HEK293 (cell line): ENCODE data around the gene PRKAG2.

Experiments used
- CTCF ChIA-PET: fragments of 350-600 bp; formaldehyde crosslinking; extraction: SDS; loops from one replicate; lab custom pipeline; 2021; ENCODE audit warnings: antibody characterized with exemption; lab: Yijun Ruan, JAX
- POLR2A ChIA-PET: fragments of 300-600 bp; formaldehyde crosslinking; extraction: SDS; loops from one replicate; lab custom pipeline; 2020; ENCODE audit warnings: antibody characterized with exemption, inconsistent platforms; lab: Yijun Ruan, JAX
- H3K27ac ChIP-seq: fragments of 200-500 bp; sonication (Bioruptor generic); 2 replicates; pipeline ENCODE4 v1.5.1; 2014; ENCODE audit warnings: low read depth, low read length, control low read depth, inconsistent platforms; ENCODE audit errors: extremely low read depth
- H3K36me3 ChIP-seq, 2 experiments: fragments of 200-500 bp in 1 of 2; sonication (Bioruptor generic) in 1 of 2; 1 replicate in 1 of 2; 2 replicates in 1 of 2; pipeline ENCODE4 v1.5.1; 2014 to 2017; ENCODE audit warnings: inconsistent platforms in 2 of 2, low read length in 2 of 2; ENCODE audit not compliant: control insufficient read depth in 2 of 2, insufficient read depth in 1 of 2
- H3K4me1 ChIP-seq: fragments of 200-500 bp; sonication (Bioruptor generic); 2 replicates; pipeline ENCODE4 v1.5.1; 2014; ENCODE audit warnings: mild to moderate bottlenecking, low read length, inconsistent platforms; ENCODE audit not compliant: control insufficient read depth, insufficient read depth
- H3K4me3 ChIP-seq: 2 replicates; pipeline ENCODE4 v1.5.1; 2011; ENCODE audit warnings: low read depth, mild to moderate bottlenecking, control low read depth, low read length, moderate library complexity
- H3K9me3 ChIP-seq: fragments of 200-500 bp; sonication (Bioruptor generic); 2 replicates; pipeline ENCODE4 v1.5.1; 2014; ENCODE audit warnings: low read depth, low read length, inconsistent platforms; ENCODE audit not compliant: control insufficient read depth, insufficient read depth
- GLIS1 ChIP-seq: fragments of 450-650 bp; formaldehyde crosslinking; IDR thresholded peaks from 2 replicates; pipeline ENCODE4 v1.5.1; 2016; ENCODE audit warnings: missing biosample characterization, missing genetic modification characterization
- HOXC10 ChIP-seq: sonication (generic); formaldehyde crosslinking; IDR thresholded peaks from 2 replicates; pipeline ENCODE4 v1.8.1; 2023; ENCODE audit warnings: mild to moderate bottlenecking, missing genetic modification reagents
- IKZF3 ChIP-seq: fragments of 450-650 bp; IDR thresholded peaks from 2 replicates; pipeline ENCODE4 v1.5.0; 2018; ENCODE audit warnings: missing biosample characterization, mild to moderate bottlenecking, missing genetic modification characterization, moderate library complexity
- KLF8 ChIP-seq: fragments of 450-650 bp; formaldehyde crosslinking; IDR thresholded peaks from 2 replicates; pipeline ENCODE4 v1.5.1; 2016; ENCODE audit warnings: missing biosample characterization, missing genetic modification characterization
- MEIS1 ChIP-seq: sonication (generic); formaldehyde crosslinking; IDR thresholded peaks from 2 replicates; pipeline ENCODE4 v1.8.1; 2022; ENCODE audit warnings: missing genetic modification reagents, mild to moderate bottlenecking, borderline replicate concordance
- PRDM1 ChIP-seq: fragments of 450-650 bp; formaldehyde crosslinking; IDR thresholded peaks from 2 replicates; pipeline ENCODE4; 2016; ENCODE audit warnings: missing biosample characterization, missing genetic modification characterization
- REPIN1 ChIP-seq: fragments of 450-650 bp; formaldehyde crosslinking; IDR thresholded peaks from 2 replicates; pipeline ENCODE4 v1.5.1; 2017; ENCODE audit warnings: missing biosample characterization, missing genetic modification characterization, low read depth
- SCRT2 ChIP-seq: fragments of 450-650 bp; formaldehyde crosslinking; IDR thresholded peaks from 2 replicates; pipeline ENCODE4 v1.5.1; 2016; ENCODE audit warnings: missing biosample characterization, missing genetic modification characterization
- SP7 ChIP-seq: fragments of 450-650 bp; formaldehyde crosslinking; IDR thresholded peaks from 2 replicates; pipeline ENCODE4 v1.5.1; 2016; ENCODE audit warnings: missing biosample characterization, missing genetic modification characterization
- ZBTB48 ChIP-seq: fragments of 450-650 bp; formaldehyde crosslinking; IDR thresholded peaks from 2 replicates; pipeline ENCODE4 v1.5.1; 2016; ENCODE audit warnings: missing biosample characterization, missing genetic modification characterization
- ZFHX2 ChIP-seq: fragments of 450-650 bp; formaldehyde crosslinking; conservative IDR thresholded peaks from 2 replicates; pipeline ENCODE4 v1.5.1; 2016; ENCODE audit warnings: missing biosample characterization, missing genetic modification characterization
- ZNF132 ChIP-seq: fragments of 450-650 bp; formaldehyde crosslinking; IDR thresholded peaks from 2 replicates; pipeline ENCODE4 v1.5.1; 2017; ENCODE audit warnings: missing biosample characterization, missing genetic modification characterization, borderline replicate concordance
- ZNF19 ChIP-seq: fragments of 450-650 bp; formaldehyde crosslinking; IDR thresholded peaks from 2 replicates; pipeline ENCODE4; 2016; ENCODE audit warnings: missing biosample characterization, missing genetic modification characterization, low read depth
- ZNF202 ChIP-seq: fragments of 450-650 bp; formaldehyde crosslinking; IDR thresholded peaks from 2 replicates; pipeline ENCODE4 v1.5.1; 2016; ENCODE audit warnings: missing biosample characterization, missing genetic modification characterization, borderline replicate concordance
- ZNF24 ChIP-seq: fragments of 450-650 bp; formaldehyde crosslinking; IDR thresholded peaks from 2 replicates; pipeline ENCODE4 v1.5.1; 2016; ENCODE audit warnings: missing biosample characterization, missing genetic modification characterization
- ZNF274 ChIP-seq, 2 experiments: fragments of 200-500 bp in 1 of 2; fragments of 450-650 bp in 1 of 2; sonication (Bioruptor generic) in 1 of 2; formaldehyde crosslinking in 1 of 2; IDR thresholded peaks; 2 replicates each; pipeline versions ENCODE4 v1.5.1 to v1.6.1; 2014 to 2016; ENCODE audit warnings: borderline replicate concordance in 1 of 2, inconsistent platforms in 1 of 2, low read length in 1 of 2, missing biosample characterization in 1 of 2, missing genetic modification characterization in 1 of 2
- ZNF354C ChIP-seq: fragments of 450-650 bp; formaldehyde crosslinking; IDR thresholded peaks from 2 replicates; pipeline ENCODE4 v1.5.1; 2016; ENCODE audit warnings: missing biosample characterization, missing genetic modification characterization, low read depth, borderline replicate concordance
- ZNF776 ChIP-seq: fragments of 450-650 bp; formaldehyde crosslinking; IDR thresholded peaks from 2 replicates; pipeline ENCODE4 v1.5.0; 2017; ENCODE audit warnings: missing biosample characterization, missing genetic modification characterization, borderline replicate concordance
- ZNF777 ChIP-seq: fragments of 450-650 bp; formaldehyde crosslinking; IDR thresholded peaks from 2 replicates; pipeline ENCODE4 v1.5.1; 2017; ENCODE audit warnings: missing biosample characterization, missing genetic modification characterization, borderline replicate concordance
- ZNF792 ChIP-seq: fragments of 450-650 bp; formaldehyde crosslinking; IDR thresholded peaks from 2 replicates; pipeline ENCODE4 v1.5.1; 2016; ENCODE audit warnings: missing biosample characterization, missing genetic modification characterization
- TF ChIP-seq, protein P1 (sequence below): fragments of 450-650 bp; formaldehyde crosslinking; IDR thresholded peaks from 2 replicates; pipeline ENCODE4 v1.5.1; 2016; ENCODE audit warnings: missing biosample characterization, missing genetic modification characterization
- TF ChIP-seq, protein P2 (sequence below): fragments of 450-650 bp; formaldehyde crosslinking; IDR thresholded peaks from 2 replicates; pipeline ENCODE4 v1.5.1; 2016; ENCODE audit warnings: missing biosample characterization, missing genetic modification characterization
- TF ChIP-seq, protein P3 (sequence below): fragments of 450-650 bp; formaldehyde crosslinking; IDR thresholded peaks from 2 replicates; pipeline ENCODE4 v1.5.1; 2016; ENCODE audit warnings: missing biosample characterization, missing genetic modification characterization
- TF ChIP-seq, protein P4 (sequence below): fragments of 450-650 bp; formaldehyde crosslinking; IDR thresholded peaks from 2 replicates; pipeline ENCODE4 v1.5.1; 2016; ENCODE audit warnings: missing biosample characterization, missing genetic modification characterization
- TF ChIP-seq, protein P5 (sequence below): fragments of 450-650 bp; formaldehyde crosslinking; IDR thresholded peaks from 2 replicates; pipeline ENCODE4 v1.5.1; 2016; ENCODE audit warnings: missing biosample characterization, missing genetic modification characterization

Gene PRKAG2

DNA sequence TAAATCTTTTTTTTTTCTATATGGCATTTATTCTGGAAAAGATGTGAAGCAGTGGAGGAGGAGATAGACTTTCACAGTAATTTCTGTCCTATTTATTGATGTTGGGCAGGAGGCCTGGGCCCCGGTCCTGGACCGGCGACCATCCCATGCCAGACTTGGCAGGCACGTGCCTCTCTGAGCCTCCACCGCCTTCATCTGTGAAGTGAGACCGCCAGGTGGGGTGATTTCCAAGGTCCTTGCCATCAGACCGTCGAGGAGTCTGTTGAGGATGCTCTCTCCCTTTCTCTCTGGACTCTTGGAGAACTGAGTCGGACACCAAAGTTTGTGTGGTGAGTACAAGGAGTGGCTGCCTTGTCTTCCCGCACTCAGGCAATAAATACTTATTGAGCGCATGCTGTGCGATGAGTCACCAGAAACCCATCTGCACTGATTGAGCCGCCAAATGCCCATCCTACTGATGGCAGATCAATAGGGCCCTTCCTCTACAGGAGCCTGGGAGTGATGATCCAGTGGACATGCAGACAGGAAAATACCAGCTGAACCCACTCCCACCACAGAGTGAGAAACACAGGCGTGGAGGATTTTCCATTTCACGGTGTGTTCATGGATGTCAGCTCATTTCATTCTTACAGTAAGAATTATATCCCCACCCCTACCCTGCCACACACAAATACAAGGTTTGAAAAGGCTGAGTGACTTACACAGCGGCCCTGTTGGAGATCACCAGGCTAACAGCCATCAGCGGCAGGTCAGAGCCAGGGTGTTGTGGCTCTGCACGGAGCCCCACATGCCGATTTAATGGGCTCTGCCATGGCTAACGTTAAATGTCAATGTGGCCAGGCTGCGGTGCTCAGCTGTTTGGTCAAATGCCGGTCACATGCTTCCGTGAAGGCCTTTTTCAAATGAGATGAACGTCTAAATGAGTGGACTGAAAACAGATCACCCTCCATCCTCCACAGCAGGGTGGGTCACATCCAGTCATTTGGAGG lies 11.5 kb upstream of the PRKAG2 start (continued):
- TF ChIP-seq, protein P1, sequence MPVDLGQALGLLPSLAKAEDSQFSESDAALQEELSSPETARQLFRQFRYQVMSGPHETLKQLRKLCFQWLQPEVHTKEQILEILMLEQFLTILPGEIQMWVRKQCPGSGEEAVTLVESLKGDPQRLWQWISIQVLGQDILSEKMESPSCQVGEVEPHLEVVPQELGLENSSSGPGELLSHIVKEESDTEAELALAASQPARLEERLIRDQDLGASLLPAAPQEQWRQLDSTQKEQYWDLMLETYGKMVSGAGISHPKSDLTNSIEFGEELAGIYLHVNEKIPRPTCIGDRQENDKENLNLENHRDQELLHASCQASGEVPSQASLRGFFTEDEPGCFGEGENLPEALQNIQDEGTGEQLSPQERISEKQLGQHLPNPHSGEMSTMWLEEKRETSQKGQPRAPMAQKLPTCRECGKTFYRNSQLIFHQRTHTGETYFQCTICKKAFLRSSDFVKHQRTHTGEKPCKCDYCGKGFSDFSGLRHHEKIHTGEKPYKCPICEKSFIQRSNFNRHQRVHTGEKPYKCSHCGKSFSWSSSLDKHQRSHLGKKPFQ (tag by site-specific recombination), result no peak
- TF ChIP-seq SP7 (tag by site-specific recombination) (peak; percentile 29; the same call in 1 of the 2 replicates), ZFHX2 (no peak), PRDM1 (tag by site-specific recombination) (no peak), GLIS1 (tag by site-specific recombination) (no peak), HOXC10 (CRISPR knock-in tag) (no peak), ZNF19 (tag by site-specific recombination) (no peak), IKZF3 (tag by site-specific recombination) (no peak), ZBTB48 (tag by site-specific recombination) (no peak), ZNF24 (tag by site-specific recombination) (0 out of 2 replicates have a peak, but pooled peaks have one; percentile 22), ZNF776 (tag by site-specific recombination) (no peak), KLF8 (tag by site-specific recombination) (peak; percentile 32; the same call in 1 of the 2 replicates)
- TF ChIP-seq, protein P2, sequence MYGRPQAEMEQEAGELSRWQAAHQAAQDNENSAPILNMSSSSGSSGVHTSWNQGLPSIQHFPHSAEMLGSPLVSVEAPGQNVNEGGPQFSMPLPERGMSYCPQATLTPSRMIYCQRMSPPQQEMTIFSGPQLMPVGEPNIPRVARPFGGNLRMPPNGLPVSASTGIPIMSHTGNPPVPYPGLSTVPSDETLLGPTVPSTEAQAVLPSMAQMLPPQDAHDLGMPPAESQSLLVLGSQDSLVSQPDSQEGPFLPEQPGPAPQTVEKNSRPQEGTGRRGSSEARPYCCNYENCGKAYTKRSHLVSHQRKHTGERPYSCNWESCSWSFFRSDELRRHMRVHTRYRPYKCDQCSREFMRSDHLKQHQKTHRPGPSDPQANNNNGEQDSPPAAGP, result peak; percentile 68; the same call in 1 of the 2 replicates
- TF ChIP-seq, protein P3, sequence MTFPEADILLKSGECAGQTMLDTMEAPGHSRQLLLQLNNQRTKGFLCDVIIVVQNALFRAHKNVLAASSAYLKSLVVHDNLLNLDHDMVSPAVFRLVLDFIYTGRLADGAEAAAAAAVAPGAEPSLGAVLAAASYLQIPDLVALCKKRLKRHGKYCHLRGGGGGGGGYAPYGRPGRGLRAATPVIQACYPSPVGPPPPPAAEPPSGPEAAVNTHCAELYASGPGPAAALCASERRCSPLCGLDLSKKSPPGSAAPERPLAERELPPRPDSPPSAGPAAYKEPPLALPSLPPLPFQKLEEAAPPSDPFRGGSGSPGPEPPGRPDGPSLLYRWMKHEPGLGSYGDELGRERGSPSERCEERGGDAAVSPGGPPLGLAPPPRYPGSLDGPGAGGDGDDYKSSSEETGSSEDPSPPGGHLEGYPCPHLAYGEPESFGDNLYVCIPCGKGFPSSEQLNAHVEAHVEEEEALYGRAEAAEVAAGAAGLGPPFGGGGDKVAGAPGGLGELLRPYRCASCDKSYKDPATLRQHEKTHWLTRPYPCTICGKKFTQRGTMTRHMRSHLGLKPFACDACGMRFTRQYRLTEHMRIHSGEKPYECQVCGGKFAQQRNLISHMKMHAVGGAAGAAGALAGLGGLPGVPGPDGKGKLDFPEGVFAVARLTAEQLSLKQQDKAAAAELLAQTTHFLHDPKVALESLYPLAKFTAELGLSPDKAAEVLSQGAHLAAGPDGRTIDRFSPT, result 0 out of 2 replicates have a peak, but pooled peaks have one; percentile 41

DNA sequence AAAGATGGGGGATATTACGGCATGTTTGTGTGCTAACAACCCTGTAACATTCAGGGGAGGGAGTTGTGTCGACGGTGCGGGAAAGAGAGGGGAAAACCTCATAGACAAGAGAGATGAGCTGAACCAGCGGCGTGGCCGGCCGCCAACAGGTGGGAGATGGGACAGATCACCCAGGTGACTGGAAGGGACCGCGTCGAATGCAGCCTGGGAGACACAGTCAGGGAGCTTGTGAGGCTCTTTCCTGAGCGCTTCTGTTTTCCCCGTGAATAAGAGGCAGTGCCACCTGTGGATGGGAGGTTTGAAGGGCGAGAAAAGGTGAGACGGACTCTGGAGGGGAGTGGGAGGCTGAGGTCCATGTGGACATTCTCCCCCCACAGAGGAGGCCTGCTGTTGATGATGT lies 9.9 kb upstream of the PRKAG2 start:
- H3K9me3 ChIP-seq, result no peaks in the 10 kb centered on the region
- ChIA-PET POLR2A (no interaction called here), CTCF (interaction anchor here (0.7 kb wide), 1 partner anchor 142 kb away, joined by 3 read pairs; no protein-coding TSS in a partner anchor)
- H3K4me1 ChIP-seq, result no peaks in the 10 kb centered on the region
- H3K4me3 ChIP-seq, result no peak overlapping the region
- no peak overlapping the region for H3K27ac ChIP-seq
- no peak for TF ChIP-seq ZNF354C (tag by site-specific recombination)
- TF ChIP-seq SCRT2, result peak; percentile 61
- TF ChIP-seq ZNF792 (tag by site-specific recombination), result no peak
- H3K36me3 ChIP-seq, result no peaks in the 10 kb centered on the region

DNA sequence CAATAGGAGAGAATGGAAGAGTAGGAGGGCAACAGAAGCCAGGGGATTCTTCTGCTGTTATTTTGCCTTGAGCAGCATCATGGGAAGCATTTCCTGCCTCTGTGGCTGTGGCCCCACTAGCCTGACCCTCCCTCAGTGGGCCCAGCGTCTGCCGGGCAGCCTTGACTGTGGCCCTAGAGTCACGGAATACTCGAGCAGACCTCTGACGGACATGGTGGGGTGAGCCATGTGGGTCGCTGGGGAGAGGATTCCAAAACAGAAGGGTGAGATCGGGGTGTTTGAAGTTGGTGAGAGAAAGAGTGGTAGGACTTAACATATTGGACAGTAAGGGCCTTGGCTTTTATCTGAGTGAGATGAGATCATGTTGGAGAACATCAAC lies 8.3 kb upstream of the PRKAG2 start:
- H3K4me3 ChIP-seq, result no peak overlapping the region
- no peaks in the 10 kb centered on the region for H3K4me1 ChIP-seq
- H3K36me3 ChIP-seq, result no peaks in the 10 kb centered on the region
- ChIA-PET POLR2A (no interaction called here), CTCF (no interaction called here)
- H3K9me3 ChIP-seq, result no peaks in the 10 kb centered on the region
- H3K27ac ChIP-seq, result no peak overlapping the region
- no peak for TF ChIP-seq ZNF274 (IDR thresholded peaks at IDR 0.05; ENCODE audit: low read length)
- no peak for TF ChIP-seq ZNF274 (tag by site-specific recombination; IDR thresholded peaks at IDR 0.05; ENCODE audit: borderline replicate concordance)
- no peak for TF ChIP-seq MEIS1 (CRISPR knock-in tag)
- TF ChIP-seq, protein P4, sequence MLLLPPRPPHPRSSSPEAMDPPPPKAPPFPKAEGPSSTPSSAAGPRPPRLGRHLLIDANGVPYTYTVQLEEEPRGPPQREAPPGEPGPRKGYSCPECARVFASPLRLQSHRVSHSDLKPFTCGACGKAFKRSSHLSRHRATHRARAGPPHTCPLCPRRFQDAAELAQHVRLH (tag by site-specific recombination), result no peak
- TF ChIP-seq, protein P5, sequence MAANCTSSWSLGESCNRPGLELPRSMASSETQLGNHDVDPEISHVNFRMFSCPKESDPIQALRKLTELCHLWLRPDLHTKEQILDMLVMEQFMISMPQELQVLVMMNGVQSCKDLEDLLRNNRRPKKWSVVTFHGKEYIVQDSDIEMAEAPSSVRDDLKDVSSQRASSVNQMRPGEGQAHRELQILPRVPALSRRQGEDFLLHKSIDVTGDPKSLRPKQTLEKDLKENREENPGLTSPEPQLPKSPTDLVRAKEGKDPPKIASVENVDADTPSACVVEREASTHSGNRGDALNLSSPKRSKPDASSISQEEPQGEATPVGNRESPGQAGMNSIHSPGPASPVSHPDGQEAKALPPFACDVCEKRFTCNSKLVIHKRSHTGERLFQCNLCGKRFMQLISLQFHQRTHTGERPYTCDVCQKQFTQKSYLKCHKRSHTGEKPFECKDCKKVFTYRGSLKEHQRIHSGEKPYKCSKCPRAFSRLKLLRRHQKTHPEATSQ (tag by site-specific recombination), result no peak
- no peak for TF ChIP-seq REPIN1 (tag by site-specific recombination)
- no peak for TF ChIP-seq ZNF202
- TF ChIP-seq ZNF132 (tag by site-specific recombination), result no peak
- TF ChIP-seq ZNF777 (tag by site-specific recombination), result no peak
